Epithelial cell of esophagus (primary cell): Measurements from ENCODE around the gene VAMP4.
A peak's percentile ranks its signal among the peaks of the same experiment; 100 is the strongest.

Experiments
- DNase-seq: peaks from one replicate; pipeline ENCODE4 v3.0.0; 2010; ENCODE audit warnings: low read depth
- H3K4me3 ChIP-seq: 2 replicates; pipeline ENCODE4 v1.5.1; 2011; ENCODE audit warnings: mild to moderate bottlenecking, low read length, control low read depth
- CTCF ChIP-seq: IDR thresholded peaks from 2 replicates; pipeline ENCODE4 v1.5.1; 2011; ENCODE audit warnings: low read depth, mild to moderate bottlenecking, low read length, control low read depth, inconsistent platforms; ENCODE audit not compliant: insufficient read depth; ENCODE audit errors: missing control alignments

Gene VAMP4

GRCh38 chr1:171769171-171769570 is 27.3 kb upstream of the VAMP4 start:
- H3K4me3 ChIP-seq, result no peak overlapping the region
- no peak for TF ChIP-seq CTCF
- DNase-seq, result no peak

GRCh38 chr1:171763764-171764163 is 21.9 kb upstream of the VAMP4 start:
- DNase-seq, result no peak
- no peak overlapping the region for H3K4me3 ChIP-seq
- no peak for TF ChIP-seq CTCF

GRCh38 chr1:171762143-171762563 is 20.3 kb upstream of the VAMP4 start:
- no peak for DNase-seq
- H3K4me3 ChIP-seq, result no peak overlapping the region
- TF ChIP-seq CTCF, result no peak

GRCh38 chr1:171758011-171758410 is 16.1 kb upstream of the VAMP4 start:
- no peak for TF ChIP-seq CTCF
- no peak overlapping the region for H3K4me3 ChIP-seq
- DNase-seq, result peak; percentile 42

- no peak overlapping the region for H3K4me3 ChIP-seq
- TF ChIP-seq CTCF, result no peak
- no peak for DNase-seq
Observed at GRCh38 chr1:171756856-171757255, 15.0 kb upstream of the VAMP4 start.

GRCh38 chr1:171754971-171755370 is 13.1 kb upstream of the VAMP4 start:
- no peak for DNase-seq
- no peak overlapping the region for H3K4me3 ChIP-seq
- TF ChIP-seq CTCF, result no peak

GRCh38 chr1:171754353-171754705 is 12.5 kb upstream of the VAMP4 start:
- peak; percentile 74 for DNase-seq
- no peak for TF ChIP-seq CTCF
- no peak overlapping the region for H3K4me3 ChIP-seq
